Mucosa of descending colon (tissue), 3 donors: ENCODE measurements around the gene THADA. TPM values are rescaled to one million over a fixed set of nuclear protein-coding genes. Genes with fewer than 3 reads are reported as not detected.

Source experiments
- ATAC-seq: fragments of 200-7000 bp; cut with Tn5 transposase; one replicate; pipeline ENCODE4 v1.9.1; 2020; ENCODE audit warnings: mild to moderate bottlenecking, moderate library complexity
- DNase-seq, 3 donors: peaks; one replicate each; pipeline ENCODE4 v3.0.0-alpha.2; 2020
- H3K36me3 ChIP-seq: fragments of 200-600 bp; one replicate; pipeline ENCODE4 v1.8.0; 2021; ENCODE audit warnings: low read depth, mild to moderate bottlenecking
- H3K4me1 ChIP-seq: fragments of 200-600 bp; one replicate; pipeline ENCODE4 v1.8.0; 2021; ENCODE audit warnings: low read depth, mild to moderate bottlenecking
- H3K4me3 ChIP-seq: fragments of 200-600 bp; one replicate; pipeline ENCODE4 v1.8.0; 2021; ENCODE audit warnings: mild to moderate bottlenecking
- H3K9me3 ChIP-seq: fragments of 200-600 bp; one replicate; pipeline ENCODE4 v1.8.0; 2021; ENCODE audit warnings: mild to moderate bottlenecking
- CTCF ChIP-seq: fragments of 200-600 bp; IDR thresholded peaks from one replicate; pipeline ENCODE4 v1.8.0; 2022; ENCODE audit warnings: antibody characterized with exemption, mild to moderate bottlenecking
- intact Hi-C, 2 donors: fragments of 100-400 bp; cut with DNase I in 1 of 2; cut with micrococcal nuclease in 1 of 2; formaldehyde crosslinking; loops; one replicate each; pipeline versions ENCODE4 v1.11.0 to v1.11.1; 2022; cut with DNase I, micrococcal nuclease
- total RNA-seq, 3 donors: library from RNA; stranded (reverse); fragmentation: NEBNext Ultra II Directional in 2 of 3; extraction: Animal tissue kit (Norgen Biotek cat#: 25700) in 2 of 3; gene quantifications; one replicate each; pipeline versions ENCODE4 v1.2.1 to v1.2.4, GENCODE V29; 2021 to 2023
- donor health status: DM: no; HTN: no; CAD: no; lungs with moderate emphysema.
- donor health status: DM: no; HTN: no; CAD: no.
- donor health status: DM: no; HTN: yes; CAD: no.

Gene THADA
- total RNA-seq, 3 donors from 2014 or later = 20.1 to 26.7 (median 25.3) TPM

DNA sequence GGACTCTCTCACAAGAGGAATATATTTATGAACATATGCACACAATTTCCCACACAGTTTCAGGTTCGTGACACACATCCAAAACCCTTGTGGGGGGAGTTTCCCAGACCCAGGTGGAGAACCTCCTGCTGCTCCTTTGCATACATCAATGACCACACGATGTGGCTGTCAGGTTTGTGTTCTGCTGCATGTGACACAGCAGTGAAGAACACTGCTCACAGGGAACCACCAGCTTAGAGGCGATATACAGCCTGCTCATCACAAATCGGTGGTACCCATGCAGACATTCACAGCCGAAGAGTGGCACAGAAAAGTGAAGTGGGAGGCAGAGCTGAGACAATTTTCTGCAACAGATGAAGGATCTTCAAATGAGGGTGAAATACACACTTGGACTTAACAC lies 193.8 kb downstream of the THADA start:
- DNase-seq (no peak), ATAC-seq (peak; percentile 37)
- no peak for TF ChIP-seq CTCF
- Histone ChIP-seq H3K4me1 (no peaks in the 10 kb centered on the region), H3K36me3 (no peaks in the 10 kb centered on the region), H3K4me3 (no peak overlapping the region), H3K9me3 (no peaks in the 10 kb centered on the region)
- intact Hi-C loops = no loop called here

GRCh38 chr2:43400508-43400907 lies 195.3 kb downstream of the THADA start:
- no peaks in the 10 kb centered on the region for H3K4me1 ChIP-seq
- ATAC-seq (no peak), DNase-seq (no peak)
- no peak for TF ChIP-seq CTCF
- H3K9me3 ChIP-seq = no peaks in the 10 kb centered on the region
- H3K36me3 ChIP-seq = no peaks in the 10 kb centered on the region
- intact Hi-C loops = no loop called here
- no peak overlapping the region for H3K4me3 ChIP-seq

GRCh38 chr2:43399515-43400264 lies 196.1 kb downstream of the THADA start:
- Histone ChIP-seq H3K4me1 (no peaks in the 10 kb centered on the region), H3K9me3 (no peaks in the 10 kb centered on the region), H3K4me3 (no peak overlapping the region), H3K36me3 (no peaks in the 10 kb centered on the region)
- ATAC-seq (peak; percentile 52), DNase-seq (no peak)
- intact Hi-C loops = no loop called here
- no peak for TF ChIP-seq CTCF

- DNase-seq = no peak
- no peak for ATAC-seq
- Histone ChIP-seq H3K4me3 (no peak overlapping the region), H3K4me1 (no peaks in the 10 kb centered on the region), H3K36me3 (no peaks in the 10 kb centered on the region), H3K9me3 (no peaks in the 10 kb centered on the region)
- intact Hi-C loops = no loop called here
- no peak for TF ChIP-seq CTCF
These were observed 196.7 kb downstream of the THADA start for GRCh38 chr2:43399098-43399497.

DNA sequence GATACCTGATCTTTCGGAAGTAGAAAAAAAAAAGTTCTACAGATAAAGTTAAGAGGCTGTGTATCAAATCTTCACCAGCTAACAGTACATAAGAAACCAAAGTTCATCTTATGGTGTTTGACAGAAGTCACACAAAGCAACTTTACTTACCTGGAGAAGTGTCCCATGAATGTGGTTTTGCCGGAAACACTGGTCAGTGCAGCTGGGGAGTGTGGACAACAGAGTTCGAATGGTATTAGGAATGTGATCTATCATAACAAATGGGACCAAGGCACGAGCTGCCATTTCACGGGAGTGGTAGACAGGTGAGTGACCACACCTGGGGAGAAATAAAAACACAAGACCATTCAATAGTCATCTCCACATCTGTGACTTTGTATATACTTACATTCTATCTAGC lies 198.0 kb downstream of the THADA start:
- Histone ChIP-seq H3K9me3 (no peaks in the 10 kb centered on the region), H3K36me3 (no peaks in the 10 kb centered on the region), H3K4me3 (no peak overlapping the region), H3K4me1 (no peaks in the 10 kb centered on the region)
- ATAC-seq = no peak
- DNase-seq = no peak
- no peak for TF ChIP-seq CTCF
- intact Hi-C loops = no loop called here
